ENCODE measurements around the gene TOX3. TPM values are rescaled to one million over a fixed set of nuclear protein-coding genes. Genes with fewer than 3 reads are reported as not detected.

Gene TOX3
- total RNA-seq, 1 donor from 2014 or later = under 0.01 TPM

GRCh38 chr16:52533296-52533695 is 13.6 kb downstream of the TOX3 start:
- H3K27me3 ChIP-seq (ENCODE audit: control insufficient read depth, insufficient read depth, low read length) = no peaks in the 10 kb centered on the region
- DNase-seq (ENCODE audit: low read depth) (no peak), FAIRE-seq (no peak)
- TF ChIP-seq CTCF (IDR thresholded peaks at IDR 0.05; ENCODE audit: insufficient read depth, low read length, severe bottlenecking) = no peak
- no peaks in the 10 kb centered on the region for H3K36me3 ChIP-seq (ENCODE audit: control insufficient read depth, insufficient read depth, low read length)
- no peak overlapping the region for H3K4me3 ChIP-seq (ENCODE audit: low read depth, low read length)

- TF ChIP-seq CTCF (IDR thresholded peaks at IDR 0.05; ENCODE audit: insufficient read depth, low read length, severe bottlenecking) = no peak
- FAIRE-seq = no peak
These were observed 14.6 kb downstream of the TOX3 start for GRCh38 chr16:52532384-52532783.

GRCh38 chr16:52529226-52529625 is 17.7 kb downstream of the TOX3 start:
- no peak for DNase-seq (ENCODE audit: low read depth)
- TF ChIP-seq CTCF (IDR thresholded peaks at IDR 0.05; ENCODE audit: insufficient read depth, low read length, severe bottlenecking) = no peak
- no peaks in the 10 kb centered on the region for H3K36me3 ChIP-seq (ENCODE audit: control insufficient read depth, insufficient read depth, low read length)
- H3K27me3 ChIP-seq (ENCODE audit: control insufficient read depth, insufficient read depth, low read length) = no peaks in the 10 kb centered on the region
- no peak overlapping the region for H3K4me3 ChIP-seq (ENCODE audit: low read depth, low read length)
- no peak for FAIRE-seq

More at GRCh38 chr16:52532384-52532783, 14.6 kb downstream of the TOX3 start:
- H3K36me3 ChIP-seq (ENCODE audit: control insufficient read depth, insufficient read depth, low read length) = no peaks in the 10 kb centered on the region
- DNase-seq (ENCODE audit: low read depth) = no peak
- no peak overlapping the region for H3K4me3 ChIP-seq (ENCODE audit: low read depth, low read length)
- no peaks in the 10 kb centered on the region for H3K27me3 ChIP-seq (ENCODE audit: control insufficient read depth, insufficient read depth, low read length)

- FAIRE-seq (no peak), DNase-seq (ENCODE audit: low read depth) (no peak)
- H3K4me3 ChIP-seq (ENCODE audit: low read depth, low read length) = no peak overlapping the region
- H3K27me3 ChIP-seq (ENCODE audit: control insufficient read depth, insufficient read depth, low read length) = no peaks in the 10 kb centered on the region
- H3K36me3 ChIP-seq (ENCODE audit: control insufficient read depth, insufficient read depth, low read length) = no peaks in the 10 kb centered on the region
- TF ChIP-seq CTCF (IDR thresholded peaks at IDR 0.05; ENCODE audit: insufficient read depth, low read length, severe bottlenecking) = no peak
These were observed 18.4 kb downstream of the TOX3 start for GRCh38 chr16:52528393-52529065.

GRCh38 chr16:52526830-52527229 is 20.1 kb downstream of the TOX3 start:
- Histone ChIP-seq H3K36me3 (ENCODE audit: control insufficient read depth, insufficient read depth, low read length) (no peaks in the 10 kb centered on the region), H3K27me3 (ENCODE audit: control insufficient read depth, insufficient read depth, low read length) (no peaks in the 10 kb centered on the region), H3K4me3 (ENCODE audit: low read depth, low read length) (no peak overlapping the region)
- FAIRE-seq (no peak), DNase-seq (ENCODE audit: low read depth) (no peak)
- TF ChIP-seq CTCF (IDR thresholded peaks at IDR 0.05; ENCODE audit: insufficient read depth, low read length, severe bottlenecking) = no peak
